Pancreas (tissue), 10 donors: ENCODE measurements around the gene TTC3. TPM values are rescaled to one million over a fixed set of nuclear protein-coding genes. Genes with fewer than 3 reads are reported as not detected.
"Not testable (repeated sequence)": the region's sequence is repeated elsewhere in the genome, so short reads cannot be mapped to it uniquely, and the experiment has no call there.

Experiments
- ATAC-seq, 4 donors: fragments of 200-7000 bp; cut with Tn5 transposase; one replicate each; pipeline versions ENCODE4 v1.8.0 to v1.9.1; 2020; ENCODE audit warnings: mild to moderate bottlenecking in 4 of 4, moderate library complexity in 4 of 4
- DNase-seq, 6 donors: peaks; one replicate each; pipeline ENCODE4 v3.0.0-alpha.2; 2020
- FAIRE-seq: peaks from 2 replicates; lab custom pipeline; 2012; peaks lifted over from hg19 to GRCh38; lab: Jason Lieb, UNC
- H3K27ac ChIP-seq, 4 donors: fragments of 200-600 bp; sonication (generic); 1 replicate in 3 of 4; 2 replicates in 1 of 4; pipeline versions ENCODE4 v1.5.0 to v1.8.0; 2020
- H3K27me3 ChIP-seq, 4 donors: fragments of 200-600 bp; one replicate each; pipeline ENCODE4 v1.8.0; 2021
- H3K36me3 ChIP-seq, 3 donors: fragments of 200-600 bp; sonication (generic) in 1 of 3; one replicate each; pipeline versions ENCODE4 v1.5.0 to v1.8.0; 2020 to 2021
- H3K4me1 ChIP-seq, 3 donors: fragments of 200-600 bp; one replicate each; pipeline ENCODE4 v1.8.0; 2021
- H3K4me3 ChIP-seq, 4 donors: fragments of 200-600 bp; sonication (generic) in 2 of 4; one replicate each; pipeline versions ENCODE4 v1.5.0 to v1.8.0; 2020 to 2021
- H3K9me3 ChIP-seq, 4 donors: fragments of 200-600 bp; one replicate each; pipeline ENCODE4 v1.8.0; 2021
- CTCF ChIP-seq, 4 donors: fragments of 200-600 bp; sonication (generic) in 3 of 4; IDR thresholded peaks; one replicate each; pipeline versions ENCODE4 v1.5.0 to v1.8.0; 2021; ENCODE audit warnings: antibody characterized with exemption in 4 of 4
- WGBS, 2 donors: extraction: QIAGEN DNeasy Blood & Tissue Kit; methylation state at CpG; one replicate each; pipeline ENCODE4 v1.1.7; 2013; 5-methylcytosine and 5-hydroxymethylcytosine counted together
- intact Hi-C, 3 donors: fragments of 100-400 bp; cut with DNase I; formaldehyde crosslinking; loops; one replicate each; pipeline versions ENCODE4 v1.11.1 to v1.14.2; 2022
- polyA plus RNA-seq, 2 donors: library from polyadenylated mRNA; stranded (reverse); fragments of 200-250 nt; gene quantifications; one replicate each; pipeline ENCODE4 v1.2.3, GENCODE V29; 2013
- total RNA-seq, 6 donors: library from RNA; stranded (reverse); fragmentation: NEBNext Ultra II Directional in 4 of 6; extraction: Animal tissue kit (Norgen Biotek cat#: 25700) in 4 of 6; gene quantifications; one replicate each; pipeline versions ENCODE4 v1.2.1 to v1.2.4, GENCODE V29; 2021 to 2023
- donor health status: healthy with polysubstance abuse.
- donor health status: DM: no; HTN: no; CAD: no; lungs with moderate emphysema.
- donor health status: DM: no; HTN: no; CAD: no.
- donor health status: control.
- donor health status: control.
- donor health status: Bipolar disorder and iron deficiency.
- donor health status: DM: yes; HTN: yes; CAD: no.
- donor health status: DM: no; HTN: no; CAD: no.
- donor health status: DM: no; HTN: no; CAD: no.
- donor health status: DM: yes; HTN: yes; CAD: no.

The TTC3 gene
- total and polyA plus RNA-seq, 8 donors: 24.6 to 103 (median 62.8) TPM

- ATAC-seq: no peak
- Histone ChIP-seq H3K9me3 (no peaks in the 10 kb centered on the region), H3K4me3 (no peak overlapping the region), H3K27ac (no peak overlapping the region), H3K27me3 (no peaks in the 10 kb centered on the region), H3K4me1 (no peaks in the 10 kb centered on the region), H3K36me3 (peaks cover 0 to 29% (median 0%) of the 10 kb centered on the region in 3 donors)
- TF ChIP-seq CTCF (IDR thresholded peaks at IDR 0.05): no peak
- DNase-seq: no peak
- intact Hi-C loops: no loop called here
- FAIRE-seq: peak; percentile 23
These were observed 20.9 kb downstream of the TTC3 start for GRCh38 chr21:37093977-37094376.

GRCh38 chr21:37095821-37096220, 22.8 kb downstream of the TTC3 start:
- Histone ChIP-seq H3K27me3 (no peaks in the 10 kb centered on the region), H3K36me3 (peaks cover 0 to 35% (median 0%) of the 10 kb centered on the region in 3 donors), H3K27ac (no peak overlapping the region), H3K9me3 (no peaks in the 10 kb centered on the region), H3K4me3 (no peak overlapping the region), H3K4me1 (no peaks in the 10 kb centered on the region)
- DNase-seq (no peak), FAIRE-seq (no peak), ATAC-seq (no peak)
- TF ChIP-seq CTCF (IDR thresholded peaks at IDR 0.05): no peak
- WGBS, 2 donors: 94 to 98% methylated on average over 4 of the region's 4 CpGs
- intact Hi-C loops: no loop called here

- Histone ChIP-seq H3K27me3 (no peaks in the 10 kb centered on the region), H3K27ac (no peak overlapping the region), H3K4me3 (no peak overlapping the region), H3K36me3 (peaks cover 0 to 35% (median 0%) of the 10 kb centered on the region in 3 donors), H3K4me1 (no peaks in the 10 kb centered on the region), H3K9me3 (no peaks in the 10 kb centered on the region)
- intact Hi-C loops: no loop called here
- no peak for TF ChIP-seq CTCF (IDR thresholded peaks at IDR 0.05)
- FAIRE-seq (no peak), ATAC-seq (no peak), DNase-seq (no peak)
- 89 to 90% methylated on average over 2 of the region's 2 CpGs for WGBS, 2 donors
These were observed 25.7 kb downstream of the TTC3 start for GRCh38 chr21:37098751-37099150.

- 98% methylated on average over 6 of the region's 6 CpGs for WGBS, 2 donors
- Histone ChIP-seq H3K27me3 (no peaks in the 10 kb centered on the region), H3K9me3 (no peaks in the 10 kb centered on the region), H3K4me3 (no peak overlapping the region), H3K36me3 (peaks cover 0 to 34% (median 0%) of the 10 kb centered on the region in 3 donors), H3K4me1 (no peaks in the 10 kb centered on the region), H3K27ac (no peak overlapping the region)
- intact Hi-C loops: no loop called here
- DNase-seq: no peak
- no peak for FAIRE-seq
- ATAC-seq: no peak
- TF ChIP-seq CTCF (IDR thresholded peaks at IDR 0.05): no peak
These were observed 27.3 kb downstream of the TTC3 start for GRCh38 chr21:37100316-37100715.

- FAIRE-seq: no peak
- no peak overlapping the region for H3K4me3 ChIP-seq
- ATAC-seq: no peak
- peaks cover 0 to 24% (median 0%) of the 10 kb centered on the region in 3 donors for H3K36me3 ChIP-seq
- 91 to 92% methylated on average over 1 of the region's 1 CpG for WGBS, 2 donors
- no peak overlapping the region for H3K27ac ChIP-seq
- intact Hi-C loops: no loop called here
- no peaks in the 10 kb centered on the region for H3K9me3 ChIP-seq
- no peaks in the 10 kb centered on the region for H3K27me3 ChIP-seq
- H3K4me1 ChIP-seq: no peaks in the 10 kb centered on the region
- TF ChIP-seq CTCF (IDR thresholded peaks at IDR 0.05): no peak
- no peak for DNase-seq
These were observed 28.3 kb downstream of the TTC3 start for GRCh38 chr21:37101384-37101783.

GRCh38 chr21:37102746-37103145, 29.7 kb downstream of the TTC3 start:
- 98% methylated on average over 3 of the region's 3 CpGs for WGBS, 2 donors
- H3K36me3 ChIP-seq: peaks cover 0 to 18% (median 0%) of the 10 kb centered on the region in 3 donors
- H3K27me3 ChIP-seq, FAIRE-seq, DNase-seq, intact Hi-C loops, H3K4me3 ChIP-seq, H3K4me1 ChIP-seq, H3K9me3 ChIP-seq, H3K27ac ChIP-seq, ATAC-seq: not testable (repeated sequence)
